Measurements from ENCODE around the gene IQCH.

Gene IQCH

DNA sequence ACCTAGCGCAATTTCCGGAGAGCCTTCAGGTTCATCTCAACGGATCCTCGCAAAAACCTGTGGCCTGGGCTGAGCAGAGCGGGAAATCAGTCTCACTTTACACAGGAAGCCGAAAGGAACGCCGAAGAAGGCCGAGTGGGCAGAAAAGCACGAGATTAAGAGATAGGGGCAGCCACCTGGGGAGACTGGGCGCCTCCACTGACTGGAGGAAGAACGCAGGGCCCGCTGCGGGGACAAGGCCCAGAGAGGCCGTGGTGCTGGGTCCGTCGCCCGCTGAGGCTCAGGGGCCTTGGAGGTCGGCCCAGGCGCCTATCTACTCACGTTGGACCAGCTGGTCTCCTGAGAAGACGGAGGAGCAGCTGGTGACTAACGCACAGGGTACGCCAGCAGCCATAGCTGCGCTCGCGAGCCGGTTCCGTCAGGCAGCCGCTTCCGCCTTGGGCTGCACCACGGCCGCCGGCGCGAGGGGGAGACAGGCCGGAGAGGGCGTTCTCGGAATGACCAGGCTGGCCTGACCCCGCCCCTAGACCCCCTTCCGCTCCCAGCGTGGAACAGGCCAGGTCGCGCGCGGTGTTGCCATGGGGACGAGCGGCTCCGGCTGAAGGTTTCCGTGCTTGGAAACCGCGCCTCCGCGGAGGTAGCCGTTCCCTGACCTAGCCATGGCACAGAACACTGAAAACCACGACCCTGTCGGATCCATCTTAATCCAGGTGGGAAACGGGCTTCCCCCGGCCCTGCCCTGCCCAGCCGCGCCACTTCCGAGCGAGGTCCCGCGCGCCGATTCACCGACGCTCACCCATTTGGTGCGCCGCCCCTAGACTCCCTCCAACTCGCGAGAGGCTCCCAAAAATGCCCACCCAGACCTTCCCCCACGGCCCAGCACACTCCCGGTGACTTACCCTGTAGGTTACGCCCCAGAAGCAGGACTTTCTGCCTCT lies at the start of gene IQCH, which contains the start of gene AAGAB:
TSS of gene IQCH (plus strand) at position 549 of the 938 bp plus-strand sequence. CDS start at position 660, 111 bp downstream.
TSS of gene AAGAB (minus strand) at position 424 of the 938 bp plus-strand sequence. CDS start at position 394, 30 bp downstream.
- peak; percentile 93 to 95 for DNase-seq (ENCODE audit: low read depth in 2 of 2)

GRCh38 chr15:67207555-67208207 lies 46.9 kb upstream of the IQCH start:
- DNase-seq (ENCODE audit: low read depth in 2 of 2) = no peak

GRCh38 chr15:67208396-67208795 lies 46.2 kb upstream of the IQCH start:
- DNase-seq (ENCODE audit: low read depth in 2 of 2) = no peak

- no peak for DNase-seq (ENCODE audit: low read depth in 2 of 2)
Measured at GRCh38 chr15:67210555-67211168, 43.9 kb upstream of the IQCH start.

GRCh38 chr15:67212684-67213367 lies 41.8 kb upstream of the IQCH start:
- no peak for DNase-seq (ENCODE audit: low read depth in 2 of 2)

DNA sequence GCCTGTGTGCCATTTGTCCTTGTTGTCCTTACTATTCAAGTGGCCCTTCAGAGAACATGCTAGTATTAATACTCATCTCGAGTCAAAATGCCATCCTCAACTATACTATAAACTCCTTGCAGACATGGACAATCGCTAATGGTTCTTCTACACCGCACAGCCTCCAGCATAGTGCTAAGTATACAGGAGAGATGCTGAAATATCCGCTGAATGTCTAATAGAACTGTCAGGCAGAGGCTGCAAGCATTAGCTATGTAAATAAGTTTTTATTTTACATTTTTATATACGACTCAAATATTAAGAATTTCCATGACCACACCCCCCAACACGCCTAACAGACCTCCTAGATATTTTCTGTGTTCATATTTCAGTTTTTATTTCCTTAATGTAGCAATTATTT lies 39.5 kb upstream of the IQCH start:
- no peak for DNase-seq (ENCODE audit: low read depth in 2 of 2)

GRCh38 chr15:67216859-67217258 lies 37.7 kb upstream of the IQCH start:
- no peak for DNase-seq (ENCODE audit: low read depth in 2 of 2)

DNA sequence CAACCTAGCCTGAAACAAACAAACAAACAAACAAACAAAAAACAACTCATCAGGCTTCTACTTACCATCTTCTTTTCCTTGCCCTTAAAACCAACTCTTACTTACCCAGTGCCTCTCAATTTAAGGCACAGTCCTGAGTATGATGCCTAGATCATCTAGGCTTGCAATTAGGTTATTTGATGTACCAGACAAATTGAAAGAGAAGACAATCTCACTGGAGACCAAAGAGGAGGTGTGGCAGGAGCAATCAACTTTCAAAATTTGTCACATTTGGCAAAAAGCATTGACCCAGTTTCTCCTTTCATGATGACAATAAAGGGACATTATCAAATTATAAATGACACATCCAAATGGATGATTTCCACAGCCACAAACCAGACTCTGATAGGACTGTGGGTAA lies 36.2 kb upstream of the IQCH start:
- no peak for DNase-seq (ENCODE audit: low read depth in 2 of 2)

GRCh38 chr15:67219288-67219687 lies 35.3 kb upstream of the IQCH start:
- DNase-seq (ENCODE audit: low read depth in 2 of 2) = no peak

DNA sequence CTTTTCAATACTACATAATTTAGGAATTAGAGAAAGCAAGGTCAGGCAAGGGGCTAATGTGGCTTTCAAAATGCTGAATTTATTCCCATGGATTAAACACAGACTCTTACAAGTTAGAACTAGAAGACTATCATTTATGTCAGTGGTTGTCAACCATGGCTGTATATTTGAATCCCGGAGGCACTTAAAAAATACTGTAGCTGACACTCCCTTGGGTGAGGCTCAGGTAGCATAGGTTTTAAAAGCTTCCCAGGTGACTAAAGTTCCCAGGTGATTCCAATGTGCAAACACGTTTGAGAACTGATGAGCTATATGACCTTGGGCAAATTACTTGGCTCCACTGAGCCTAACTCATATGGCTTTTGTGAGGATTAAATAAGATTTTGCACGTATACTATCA lies 29.7 kb upstream of the IQCH start:
- no peak for DNase-seq (ENCODE audit: low read depth in 2 of 2)

- DNase-seq (ENCODE audit: low read depth in 2 of 2) = no peak
Measured at GRCh38 chr15:67225336-67225735, 29.2 kb upstream of the IQCH start.

DNA sequence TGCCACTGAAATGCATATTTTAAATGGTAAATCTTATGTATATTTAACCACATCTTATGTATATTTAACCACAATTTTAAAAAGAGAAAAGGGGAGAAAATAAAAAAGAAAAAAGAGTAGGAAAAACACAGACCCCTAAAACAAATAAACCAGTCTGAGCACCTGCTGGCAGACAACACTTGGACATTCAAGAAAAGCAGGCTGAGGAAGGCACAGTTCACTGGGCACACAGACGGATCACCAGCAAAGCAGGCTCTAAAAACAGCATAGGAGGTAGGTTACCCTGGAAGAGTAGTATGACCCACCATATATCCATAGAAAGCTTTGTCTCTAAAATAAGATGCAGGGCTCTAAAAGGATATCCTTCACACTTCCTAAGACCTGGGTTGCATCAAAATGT lies 27.2 kb upstream of the IQCH start:
- DNase-seq (ENCODE audit: low read depth in 2 of 2) = no peak

- DNase-seq (ENCODE audit: low read depth in 2 of 2) = no peak
Measured at GRCh38 chr15:67227846-67228245, 26.7 kb upstream of the IQCH start.

DNA sequence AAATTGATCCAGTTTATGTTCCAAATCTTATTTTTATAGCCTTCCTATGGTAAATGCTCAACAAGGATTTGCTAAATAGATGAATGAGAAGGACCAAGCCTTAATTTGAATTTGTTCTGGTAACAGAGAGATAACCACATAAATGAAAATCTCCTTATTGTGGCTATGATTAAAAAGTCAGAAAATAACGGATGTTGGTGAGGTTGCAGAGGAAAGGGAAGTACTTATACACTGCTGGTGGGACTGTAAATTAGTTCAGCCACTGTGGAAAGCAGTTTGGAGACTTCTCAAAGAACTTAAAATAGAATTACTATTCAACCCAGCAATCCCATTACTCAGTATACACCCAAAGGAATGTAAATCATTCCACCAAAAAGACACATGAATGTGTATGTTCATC lies 26.3 kb upstream of the IQCH start:
- DNase-seq (ENCODE audit: low read depth in 2 of 2) = no peak

- DNase-seq (ENCODE audit: low read depth in 2 of 2) = no peak
Measured at GRCh38 chr15:67230504-67230903, 24.1 kb upstream of the IQCH start.

DNA sequence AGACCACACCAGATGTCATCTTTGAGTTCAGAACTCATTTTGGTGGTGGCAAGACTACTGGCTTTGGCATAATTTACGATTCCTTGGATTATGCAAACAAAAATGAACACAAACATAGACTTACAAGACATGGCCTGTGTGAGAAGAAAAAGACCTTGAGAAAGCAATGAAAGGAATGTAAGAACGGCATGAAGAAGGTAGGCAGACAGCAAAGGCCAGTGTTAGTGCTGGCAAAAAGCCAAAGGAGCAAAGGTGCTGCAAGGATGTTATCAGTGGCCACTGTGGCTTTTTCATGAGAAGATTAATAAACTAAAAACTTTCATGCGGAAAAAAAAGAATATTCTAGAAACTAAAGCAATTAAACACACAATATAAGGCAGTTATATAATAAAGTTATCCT lies 22.0 kb upstream of the IQCH start:
- DNase-seq (ENCODE audit: low read depth in 2 of 2) = no peak

DNA sequence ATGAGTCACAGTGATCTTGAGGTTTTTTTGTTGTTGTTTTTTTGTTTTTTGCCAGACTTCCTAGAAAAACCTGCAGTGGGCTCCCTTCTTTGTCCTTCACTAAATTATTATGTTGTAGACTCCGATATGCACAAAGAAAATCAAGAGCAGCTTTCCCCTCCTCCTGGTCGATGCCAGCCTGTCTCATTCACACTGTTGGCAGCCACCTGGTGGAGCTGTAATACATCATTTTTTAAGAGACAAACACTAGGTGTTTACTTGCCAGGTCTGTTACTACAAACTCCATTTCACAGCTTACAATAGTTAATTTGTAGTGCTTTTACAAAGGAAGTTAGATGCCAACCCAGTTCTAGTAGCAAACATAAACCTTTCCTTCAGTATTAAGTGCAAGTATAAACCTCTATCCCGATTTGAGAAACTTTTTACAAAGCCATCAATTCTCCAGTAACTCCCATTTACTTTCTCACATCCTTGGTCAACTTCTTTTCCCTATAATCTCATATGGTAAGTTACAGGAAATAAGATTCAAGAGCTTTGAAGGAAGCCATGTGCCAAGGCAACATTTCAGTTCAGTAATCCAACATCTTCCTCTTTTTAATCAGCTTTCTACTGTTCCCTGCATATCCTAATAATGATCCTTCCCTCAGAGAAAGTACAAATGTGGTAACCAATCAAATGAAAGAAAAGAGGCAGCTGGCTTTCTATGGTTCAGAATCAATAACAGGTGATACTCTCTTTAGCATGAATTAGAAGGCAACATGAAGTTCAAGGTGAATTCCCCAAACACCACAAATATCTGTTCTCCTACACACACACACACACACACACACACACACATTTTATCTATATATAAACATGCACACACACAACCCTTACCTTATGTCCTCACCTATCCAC lies 14.1 kb upstream of the IQCH start:
- no peak for DNase-seq (ENCODE audit: low read depth in 2 of 2)

GRCh38 chr15:67241132-67241855 lies 13.3 kb upstream of the IQCH start:
- DNase-seq (ENCODE audit: low read depth in 2 of 2) = no peak

DNA sequence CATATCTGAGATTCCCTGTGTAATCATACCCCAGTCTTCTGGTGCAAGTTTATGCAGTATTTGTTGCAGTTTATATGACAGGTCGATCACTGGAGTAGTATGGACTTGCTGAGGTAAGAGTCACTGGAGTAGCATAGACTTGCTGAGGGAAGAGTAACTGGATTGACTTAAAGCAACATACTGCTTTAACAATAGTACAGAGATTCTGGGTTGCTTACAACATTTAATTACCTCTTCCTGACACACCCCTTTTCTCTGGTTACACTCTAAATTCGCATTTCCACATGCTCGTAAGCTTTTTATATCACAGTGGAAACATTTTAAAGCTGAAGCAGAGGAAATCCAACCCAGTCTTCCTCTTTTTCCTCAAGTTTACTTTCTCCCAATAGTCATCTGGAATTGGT lies 11.9 kb upstream of the IQCH start:
- DNase-seq (ENCODE audit: low read depth in 2 of 2) = no peak

DNA sequence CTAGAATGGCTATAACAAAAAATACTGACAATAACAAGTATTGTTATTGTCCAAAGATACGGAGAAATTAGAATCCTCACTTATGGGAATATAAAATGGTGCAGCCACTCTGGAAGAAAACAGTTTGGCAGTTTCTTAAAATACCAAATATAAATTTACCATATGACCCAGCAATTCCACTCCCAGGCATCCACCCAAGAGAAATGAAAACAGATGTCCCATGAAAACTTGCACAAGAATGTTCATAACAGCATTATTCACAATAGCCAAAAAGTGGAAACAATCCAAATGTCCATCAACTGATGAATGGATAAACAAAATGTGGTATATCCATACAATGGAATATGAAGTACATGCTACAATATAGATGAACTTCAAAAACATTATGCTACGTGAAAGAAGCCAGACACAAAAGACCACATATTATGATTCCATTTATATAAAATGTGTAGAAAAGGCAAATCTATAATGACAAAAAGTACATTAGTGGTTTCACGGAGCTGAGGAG lies 9.6 kb upstream of the IQCH start:
- no peak for DNase-seq (ENCODE audit: low read depth in 2 of 2)

All from stimulated activated CD4-positive, alpha-beta T cell treated with anti-CD3 and anti-CD28 coated beads, Interleukin-1b, Interleukin-23, amount 100 ng/mL, for 4 hours (primary cell).